H1 (cell line): ENCODE results near the gene TRIM9. TPM values are rescaled to one million over a fixed set of nuclear protein-coding genes. Genes with fewer than 3 reads are reported as not detected.

Experiments used
- RXRA ChIP-seq: IDR thresholded peaks from 2 replicates; pipeline ENCODE4 v1.6.1; 2011; ENCODE audit warnings: low read depth, mild to moderate bottlenecking, low read length, moderate library complexity; ENCODE audit not compliant: insufficient read depth
- polyA plus RNA-seq, 7 experiments: library from polyadenylated mRNA; depleted of rRNA in 3 of 7; stranded (reverse) in 5 of 7; unstranded in 2 of 7; fragments of >200 nt in 5 of 7; fragments of 200-250 nt in 2 of 7; gene quantifications; 1 replicate in 5 of 7; 2 replicates in 1 of 7; 4 replicates in 1 of 7; pipeline versions ENCODE4 v1.2.1 to v1.2.3, GENCODE V29; 2011 to 2013; ENCODE audit warnings: missing spikeins in 2 of 7, mixed read lengths in 2 of 7
- total RNA-seq: library from RNA; stranded (reverse); fragmentation: NEBNext Ultra II Directional; extraction: Animal tissue kit (Norgen Biotek cat#: 25700); gene quantifications from 2 replicates; pipeline ENCODE4 v1.2.1, GENCODE V29; 2021

TRIM9 gene
- total and polyA plus RNA-seq, 2 of the 8 experiments (the other 6 are each of a cell fraction or from before 2014, with no cell fraction given), result 2.7 to 5.4 TPM

- TF ChIP-seq RXRA, result no peak
Observed at GRCh38 chr14:50967790-50968189, 127.1 kb downstream of the TRIM9 start (continued).
